HG03378 (cell line): Measurements from ENCODE around the gene SAP30.

ENCODE experiments used
- ATAC-seq: cut with Tn5 transposase; IDR thresholded peaks from one replicate; pipeline ENCODE4 v1.9.1; 2021; ENCODE audit warnings: mild to moderate bottlenecking, moderate library complexity; ENCODE audit not compliant: unreplicated experiment

SAP30 gene

GRCh38 chr4:173411106-173411693, 40.4 kb downstream of the SAP30 start:
- ATAC-seq, result no peak

DNA sequence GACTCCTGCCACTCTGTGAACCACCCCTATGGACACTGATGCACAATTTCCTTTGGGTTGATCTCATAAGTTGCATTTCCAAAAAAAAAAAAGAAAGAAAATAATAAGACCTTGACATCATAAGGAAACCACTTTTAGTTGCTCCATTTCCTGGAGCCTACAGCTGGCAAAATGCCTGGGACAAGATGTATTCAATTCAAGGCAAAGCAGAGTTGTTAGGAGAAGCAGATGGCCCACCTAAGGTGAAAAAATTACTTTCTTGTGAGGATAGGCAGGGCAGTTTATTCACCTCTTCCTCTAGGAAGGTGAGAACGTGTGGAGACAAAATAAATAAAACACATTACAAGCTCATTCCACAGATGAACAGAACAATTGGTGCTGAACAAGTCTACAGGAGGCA, 42.3 kb downstream of the SAP30 start:
- ATAC-seq, result no peak

DNA sequence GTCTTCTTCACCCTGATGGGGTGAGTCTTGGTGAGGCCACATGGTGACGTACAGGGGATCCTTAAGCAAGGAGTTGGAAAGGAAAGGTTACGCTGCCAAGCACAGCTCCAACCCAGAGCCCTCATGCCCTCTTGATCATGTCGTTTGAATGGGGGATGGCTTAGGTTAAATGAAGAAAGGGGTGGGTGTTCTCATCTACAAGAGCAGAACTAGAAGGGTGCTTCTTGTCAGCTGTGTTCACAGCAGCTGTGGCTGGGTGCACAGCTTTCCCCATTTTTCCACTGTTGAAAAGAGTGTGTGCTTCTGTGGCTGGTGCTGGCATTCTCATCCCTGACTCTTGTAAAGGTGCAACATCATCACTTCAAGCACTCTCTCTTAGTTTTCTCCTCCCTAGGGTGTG, 43.7 kb downstream of the SAP30 start:
- no peak for ATAC-seq

GRCh38 chr4:173415092-173415491, 44.3 kb downstream of the SAP30 start:
- ATAC-seq, result no peak

GRCh38 chr4:173415885-173416653, 45.3 kb downstream of the SAP30 start:
- no peak for ATAC-seq

DNA sequence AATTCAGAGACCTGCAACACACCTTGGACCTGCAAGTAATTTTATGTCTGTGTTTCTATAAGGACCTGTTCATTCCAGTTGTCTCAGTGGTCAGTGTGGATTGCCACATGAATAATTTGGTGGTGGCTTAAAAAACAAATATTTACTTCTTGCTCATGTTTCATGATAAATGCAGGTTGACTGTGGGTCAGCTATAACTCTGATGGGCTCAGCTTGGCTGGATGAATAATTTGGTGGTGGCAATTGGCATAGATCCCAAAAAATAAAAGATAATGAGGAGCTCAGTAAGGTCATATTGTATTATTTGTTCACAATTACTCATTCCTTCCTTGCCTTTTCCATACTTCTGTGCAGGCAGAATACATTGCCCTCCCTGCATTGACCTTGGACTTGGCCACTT, 47.1 kb downstream of the SAP30 start:
- ATAC-seq, result no peak

- no peak for ATAC-seq
Observed at GRCh38 chr4:173418639-173419038, 47.9 kb downstream of the SAP30 start.

GRCh38 chr4:173420324-173420752, 49.6 kb downstream of the SAP30 start:
- ATAC-seq, result no peak

DNA sequence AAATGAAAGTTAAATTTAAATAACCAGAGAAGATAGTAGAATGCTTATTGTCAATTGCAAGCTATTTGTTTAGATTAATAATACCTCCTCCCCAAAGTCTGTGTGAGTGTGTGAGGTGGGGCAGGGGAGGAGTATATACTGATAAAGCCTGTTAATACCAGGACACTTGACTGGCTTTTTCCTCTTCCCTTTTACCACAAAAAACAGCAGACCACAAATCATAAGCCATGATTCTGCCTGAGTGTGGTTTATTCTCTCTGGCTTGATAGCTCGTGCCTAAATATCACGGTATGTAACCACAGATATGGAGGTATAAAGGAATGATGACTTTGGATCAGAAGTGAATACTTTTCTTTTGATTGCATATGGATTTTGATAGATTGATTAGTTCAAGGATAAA, 50.0 kb downstream of the SAP30 start:
- no peak for ATAC-seq

- no peak for ATAC-seq
Observed at GRCh38 chr4:173424899-173425805, 54.4 kb downstream of the SAP30 start.

- ATAC-seq, result no peak
Observed at GRCh38 chr4:173426064-173426463, 55.3 kb downstream of the SAP30 start.
